IMR-90 (cell line): Measurements from ENCODE around the gene PIGZ.

Source experiments
- CEBPB ChIP-seq: IDR thresholded peaks from 2 replicates; pipeline ENCODE4 v1.6.1; 2012; ENCODE audit warnings: low read depth, low read length, improper control_type of control experiment
- FOS ChIP-seq: fragments of 150-350 bp; IDR thresholded peaks from 2 replicates; pipeline ENCODE4 v1.6.1; 2016; ENCODE audit warnings: low read depth, low read length
- MAFK ChIP-seq: IDR thresholded peaks from 2 replicates; pipeline ENCODE4 v1.6.1; 2012; ENCODE audit warnings: low read depth, low read length, improper control_type of control experiment
- MXI1 ChIP-seq: IDR thresholded peaks from 2 replicates; pipeline ENCODE4 v1.6.1; 2012; ENCODE audit warnings: low read depth, mild to moderate bottlenecking, low read length, moderate library complexity, borderline replicate concordance
- NFE2L2 ChIP-seq: fragments of 150-350 bp; IDR thresholded peaks from 2 replicates; pipeline ENCODE4 v1.6.1; 2016; ENCODE audit warnings: low read depth, mild to moderate bottlenecking, low read length
- POLR2A ChIP-seq: IDR thresholded peaks from 2 replicates; pipeline ENCODE4 v1.6.1; 2012; ENCODE audit warnings: mild to moderate bottlenecking, low read depth, low read length
- RAD21 ChIP-seq: IDR thresholded peaks from 2 replicates; pipeline ENCODE4 v1.6.1; 2012; ENCODE audit warnings: low read length, improper control_type of control experiment
- RCOR1 ChIP-seq: IDR thresholded peaks from 2 replicates; pipeline ENCODE4 v1.6.1; 2012; ENCODE audit warnings: mild to moderate bottlenecking, low read length, improper control_type of control experiment; ENCODE audit not compliant: insufficient replicate concordance
- RFX5 ChIP-seq: IDR thresholded peaks from 2 replicates; pipeline ENCODE4 v1.8.0; 2012; ENCODE audit warnings: low read depth, mild to moderate bottlenecking, low read length, moderate library complexity
- SMC3 ChIP-seq: fragments of 150-350 bp; IDR thresholded peaks from 2 replicates; pipeline ENCODE4 v1.6.1; 2016; ENCODE audit warnings: low read depth, mild to moderate bottlenecking, antibody characterized with exemption, low read length, moderate library complexity
- TF ChIP-seq, protein P1 (sequence below): conservative IDR thresholded peaks from 2 replicates; pipeline ENCODE4 v1.5.1; 2012; ENCODE audit warnings: mild to moderate bottlenecking, low read depth, low read length, improper control_type of control experiment
- TF ChIP-seq, protein P2 (sequence below): fragments of 150-350 bp; IDR thresholded peaks from 2 replicates; pipeline ENCODE4 v1.6.1; 2016; ENCODE audit warnings: low read depth, mild to moderate bottlenecking, low read length, moderate library complexity, borderline replicate concordance
- TF ChIP-seq, protein P3 (sequence below): fragments of 150-350 bp; IDR thresholded peaks from 2 replicates; pipeline ENCODE4 v1.6.1; 2017; ENCODE audit warnings: mild to moderate bottlenecking, antibody characterized with exemption, low read length, low read depth

DNA sequence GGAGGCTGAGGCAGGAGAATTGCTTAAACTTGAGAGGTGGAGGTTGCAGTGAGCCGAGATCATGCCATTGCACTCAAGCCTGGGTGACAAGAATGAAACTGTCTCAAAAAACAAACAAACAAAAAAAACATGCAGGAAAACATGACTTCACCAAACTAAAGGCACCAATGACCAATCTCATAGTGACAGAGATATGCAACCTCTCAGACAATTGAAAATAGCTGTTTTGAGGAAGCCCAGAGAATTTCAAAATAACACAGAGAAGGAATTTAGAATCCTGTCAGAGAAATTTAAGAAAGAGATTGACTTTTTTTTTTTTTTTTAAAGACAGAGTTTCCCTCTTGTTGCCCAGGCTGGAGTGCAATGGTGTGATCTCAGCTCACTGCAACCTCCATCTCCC lies 52.4 kb downstream of the PIGZ start:
- TF ChIP-seq, protein P1, sequence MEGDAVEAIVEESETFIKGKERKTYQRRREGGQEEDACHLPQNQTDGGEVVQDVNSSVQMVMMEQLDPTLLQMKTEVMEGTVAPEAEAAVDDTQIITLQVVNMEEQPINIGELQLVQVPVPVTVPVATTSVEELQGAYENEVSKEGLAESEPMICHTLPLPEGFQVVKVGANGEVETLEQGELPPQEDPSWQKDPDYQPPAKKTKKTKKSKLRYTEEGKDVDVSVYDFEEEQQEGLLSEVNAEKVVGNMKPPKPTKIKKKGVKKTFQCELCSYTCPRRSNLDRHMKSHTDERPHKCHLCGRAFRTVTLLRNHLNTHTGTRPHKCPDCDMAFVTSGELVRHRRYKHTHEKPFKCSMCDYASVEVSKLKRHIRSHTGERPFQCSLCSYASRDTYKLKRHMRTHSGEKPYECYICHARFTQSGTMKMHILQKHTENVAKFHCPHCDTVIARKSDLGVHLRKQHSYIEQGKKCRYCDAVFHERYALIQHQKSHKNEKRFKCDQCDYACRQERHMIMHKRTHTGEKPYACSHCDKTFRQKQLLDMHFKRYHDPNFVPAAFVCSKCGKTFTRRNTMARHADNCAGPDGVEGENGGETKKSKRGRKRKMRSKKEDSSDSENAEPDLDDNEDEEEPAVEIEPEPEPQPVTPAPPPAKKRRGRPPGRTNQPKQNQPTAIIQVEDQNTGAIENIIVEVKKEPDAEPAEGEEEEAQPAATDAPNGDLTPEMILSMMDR, result no peak
- TF ChIP-seq POLR2A (no peak), MXI1 (no peak), MAFK (no peak), RCOR1 (no peak), CEBPB (no peak), RFX5 (no peak), FOS (no peak), SMC3 (no peak), RAD21 (no peak), NFE2L2 (no peak)
- TF ChIP-seq, protein P2, sequence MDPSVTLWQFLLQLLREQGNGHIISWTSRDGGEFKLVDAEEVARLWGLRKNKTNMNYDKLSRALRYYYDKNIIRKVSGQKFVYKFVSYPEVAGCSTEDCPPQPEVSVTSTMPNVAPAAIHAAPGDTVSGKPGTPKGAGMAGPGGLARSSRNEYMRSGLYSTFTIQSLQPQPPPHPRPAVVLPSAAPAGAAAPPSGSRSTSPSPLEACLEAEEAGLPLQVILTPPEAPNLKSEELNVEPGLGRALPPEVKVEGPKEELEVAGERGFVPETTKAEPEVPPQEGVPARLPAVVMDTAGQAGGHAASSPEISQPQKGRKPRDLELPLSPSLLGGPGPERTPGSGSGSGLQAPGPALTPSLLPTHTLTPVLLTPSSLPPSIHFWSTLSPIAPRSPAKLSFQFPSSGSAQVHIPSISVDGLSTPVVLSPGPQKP, result no peak
- TF ChIP-seq, protein P3, sequence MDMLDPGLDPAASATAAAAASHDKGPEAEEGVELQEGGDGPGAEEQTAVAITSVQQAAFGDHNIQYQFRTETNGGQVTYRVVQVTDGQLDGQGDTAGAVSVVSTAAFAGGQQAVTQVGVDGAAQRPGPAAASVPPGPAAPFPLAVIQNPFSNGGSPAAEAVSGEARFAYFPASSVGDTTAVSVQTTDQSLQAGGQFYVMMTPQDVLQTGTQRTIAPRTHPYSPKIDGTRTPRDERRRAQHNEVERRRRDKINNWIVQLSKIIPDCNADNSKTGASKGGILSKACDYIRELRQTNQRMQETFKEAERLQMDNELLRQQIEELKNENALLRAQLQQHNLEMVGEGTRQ, result no peak
